Hematopoietic multipotent progenitor cell treated with erythropoietin and hydrocortisone succinate and interleukin-3 and kit ligand, for 4 days (in vitro differentiated cells): ENCODE measurements around the gene GALK1.
A peak's percentile ranks its signal among the peaks of the same experiment; 100 is the strongest.

Experiments
- DNase-seq: peaks from one replicate; pipeline ENCODE4 v3.0.0-alpha.2; 2015

GALK1 gene

GRCh38 chr17:75749545-75750389 lies 15.2 kb downstream of the GALK1 start:
- DNase-seq, result peak; percentile 90

DNA sequence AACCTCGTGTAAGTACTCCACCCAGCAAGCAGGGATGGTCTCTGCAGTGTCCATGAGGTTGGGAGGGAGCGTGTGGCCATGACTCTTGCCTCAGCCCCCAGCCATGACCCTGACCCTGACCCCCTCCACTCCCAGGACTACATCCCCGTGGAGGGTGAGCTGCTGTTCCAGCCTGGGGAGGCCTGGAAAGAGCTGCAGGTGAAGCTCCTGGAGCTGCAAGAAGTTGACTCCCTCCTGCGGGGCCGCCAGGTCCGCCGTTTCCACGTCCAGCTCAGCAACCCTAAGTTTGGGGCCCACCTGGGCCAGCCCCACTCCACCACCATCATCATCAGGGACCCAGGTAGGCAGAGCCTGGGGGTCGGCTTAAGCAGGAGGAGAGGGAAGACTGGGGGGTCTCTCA lies 16.3 kb downstream of the GALK1 start:
- no peak for DNase-seq

DNA sequence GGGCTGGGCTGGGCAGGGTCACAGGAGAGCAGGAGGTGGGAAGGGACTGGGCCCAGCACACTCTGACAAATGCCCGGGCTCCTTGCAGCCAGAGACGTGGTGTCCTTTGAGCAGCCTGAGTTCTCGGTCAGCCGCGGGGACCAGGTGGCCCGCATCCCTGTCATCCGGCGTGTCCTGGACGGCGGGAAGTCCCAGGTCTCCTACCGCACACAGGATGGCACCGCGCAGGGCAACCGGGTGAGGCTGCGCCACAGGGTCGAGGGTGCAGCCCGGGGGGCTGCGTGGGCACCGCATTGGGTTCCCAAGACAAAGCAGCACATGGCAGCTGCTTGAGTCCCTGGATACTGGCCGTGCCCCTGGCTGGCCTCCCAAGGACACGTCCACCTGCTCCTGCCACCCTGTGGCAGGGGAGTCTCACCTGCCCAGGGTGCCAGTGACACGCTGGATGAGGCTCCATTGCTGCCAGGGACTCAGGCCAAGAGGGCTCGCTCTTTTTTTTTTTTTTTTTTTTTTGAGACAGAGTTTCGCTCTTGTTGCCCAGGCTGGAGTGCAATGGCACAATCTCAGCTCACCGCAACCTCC lies 21.3 kb downstream of the GALK1 start:
- no peak for DNase-seq

GRCh38 chr17:75742337-75742736 lies 22.7 kb downstream of the GALK1 start:
- no peak for DNase-seq

DNA sequence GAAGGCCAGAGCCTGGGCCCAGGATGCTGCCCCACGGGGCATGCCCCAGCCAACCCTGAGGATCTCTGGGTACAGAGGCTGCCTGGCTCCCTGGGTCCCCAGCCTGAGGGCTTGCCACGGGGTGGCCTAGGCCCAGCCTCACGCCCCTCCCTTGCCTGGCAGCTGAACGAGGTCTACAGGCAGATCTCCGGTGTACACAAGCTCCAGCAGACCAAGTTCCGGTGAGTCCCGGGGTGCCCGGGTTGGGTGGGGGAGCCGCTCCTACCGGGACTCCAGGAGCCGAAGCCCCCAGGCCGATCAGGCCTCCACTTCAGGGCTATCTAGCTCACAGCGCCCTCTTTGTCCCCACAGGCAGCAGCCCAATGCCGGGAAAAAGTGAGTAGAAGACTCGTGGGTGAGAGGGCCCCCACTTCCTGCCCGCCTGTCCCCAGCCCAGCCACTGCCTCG lies 24.3 kb downstream of the GALK1 start:
- no peak for DNase-seq

GRCh38 chr17:75740215-75740614 lies 24.8 kb downstream of the GALK1 start:
- DNase-seq, result no peak

- DNase-seq, result no peak
These were observed 25.2 kb downstream of the GALK1 start for GRCh38 chr17:75739801-75740200.

GRCh38 chr17:75739174-75739573 lies 25.8 kb downstream of the GALK1 start:
- no peak for DNase-seq

GRCh38 chr17:75738218-75738802 lies 26.7 kb downstream of the GALK1 start:
- peak; percentile 84 for DNase-seq

DNA sequence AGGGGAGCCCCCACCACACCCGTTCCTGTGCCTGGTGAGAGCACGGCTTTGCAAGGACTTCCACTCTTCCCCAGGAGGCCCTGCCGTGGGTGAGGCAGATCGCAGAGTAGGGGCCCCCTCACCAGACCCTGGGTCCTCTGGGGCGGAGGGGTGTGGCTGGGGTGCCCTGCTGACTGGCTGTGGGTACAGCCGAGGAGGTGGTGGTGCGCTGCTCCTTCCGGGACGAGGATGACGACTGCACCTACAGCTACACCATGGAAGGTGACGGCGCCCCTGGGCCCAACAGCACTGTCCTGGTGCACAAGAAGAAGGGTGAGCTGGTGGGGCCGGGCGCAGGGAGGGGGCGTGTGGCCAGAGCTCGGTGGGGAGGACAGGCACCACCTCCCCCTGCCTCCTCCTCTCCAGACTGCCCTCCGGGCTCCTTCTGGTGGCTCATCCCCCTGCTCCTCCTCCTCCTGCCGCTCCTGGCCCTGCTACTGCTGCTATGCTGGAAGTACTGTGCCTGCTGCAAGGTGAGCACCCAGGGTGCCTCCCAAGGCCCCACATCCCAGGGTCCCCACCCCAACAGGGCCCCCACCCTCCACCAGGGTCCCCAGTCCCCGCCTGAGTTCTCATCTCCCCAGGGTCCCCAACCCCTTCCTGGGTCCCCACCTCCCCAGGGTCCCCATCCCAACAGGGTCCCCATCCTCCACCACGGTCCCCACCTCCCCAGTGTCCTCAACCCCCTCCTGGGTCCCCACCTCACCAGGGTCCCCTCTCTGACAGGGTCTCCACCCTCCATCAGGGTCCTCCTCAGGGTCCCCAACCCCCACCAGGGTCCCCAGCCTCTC lies 27.6 kb downstream of the GALK1 start:
- no peak for DNase-seq

- no peak for DNase-seq
These were observed 28.7 kb downstream of the GALK1 start for GRCh38 chr17:75736173-75736835.

- DNase-seq, result no peak
These were observed 30.2 kb downstream of the GALK1 start for GRCh38 chr17:75734674-75735294.

DNA sequence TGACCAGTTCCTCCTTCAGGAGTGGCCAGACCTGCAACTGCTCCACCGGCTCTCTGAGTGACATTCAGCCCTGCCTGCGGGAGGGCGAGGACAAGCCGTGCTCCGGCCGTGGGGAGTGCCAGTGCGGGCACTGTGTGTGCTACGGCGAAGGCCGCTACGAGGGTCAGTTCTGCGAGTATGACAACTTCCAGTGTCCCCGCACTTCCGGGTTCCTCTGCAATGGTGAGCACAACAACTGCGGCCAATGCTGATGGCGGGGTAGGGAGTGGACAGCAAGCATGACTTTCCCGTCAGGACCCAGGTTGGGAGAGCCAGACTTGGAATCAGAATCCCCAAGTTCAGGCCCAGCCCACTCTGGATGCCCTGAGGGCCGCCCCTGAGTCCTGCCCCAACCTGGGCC lies 31.5 kb downstream of the GALK1 start:
- DNase-seq, result no peak

DNA sequence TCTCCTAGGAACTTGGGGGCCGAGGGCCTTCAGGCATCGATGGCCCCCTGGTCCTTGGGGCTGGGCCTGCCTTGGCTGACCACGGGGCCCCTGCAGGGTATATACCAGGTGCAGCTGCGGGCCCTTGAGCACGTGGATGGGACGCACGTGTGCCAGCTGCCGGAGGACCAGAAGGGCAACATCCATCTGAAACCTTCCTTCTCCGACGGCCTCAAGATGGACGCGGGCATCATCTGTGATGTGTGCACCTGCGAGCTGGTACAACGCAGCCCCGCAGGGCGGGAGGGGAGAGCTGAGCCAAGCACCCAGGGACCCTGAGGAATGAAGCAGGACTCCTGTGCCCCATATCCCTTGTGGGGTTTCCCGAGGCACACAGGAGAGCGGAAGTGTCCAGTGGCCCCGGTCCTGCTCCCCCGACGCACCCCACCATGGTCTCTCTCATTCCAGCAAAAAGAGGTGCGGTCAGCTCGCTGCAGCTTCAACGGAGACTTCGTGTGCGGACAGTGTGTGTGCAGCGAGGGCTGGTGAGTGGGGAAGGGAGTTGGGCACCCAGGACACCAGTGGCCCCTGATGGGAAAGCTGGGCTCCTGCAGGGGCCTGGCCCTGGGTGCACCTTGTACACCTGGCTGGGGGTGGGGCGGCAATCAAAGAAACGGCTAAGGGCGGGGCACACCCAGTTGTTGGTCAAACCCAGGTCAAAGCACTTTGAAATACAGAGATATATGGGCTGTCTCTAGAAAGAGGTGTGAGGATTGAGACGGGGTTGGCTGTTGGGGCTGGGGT lies 33.1 kb downstream of the GALK1 start:
- no peak for DNase-seq

DNA sequence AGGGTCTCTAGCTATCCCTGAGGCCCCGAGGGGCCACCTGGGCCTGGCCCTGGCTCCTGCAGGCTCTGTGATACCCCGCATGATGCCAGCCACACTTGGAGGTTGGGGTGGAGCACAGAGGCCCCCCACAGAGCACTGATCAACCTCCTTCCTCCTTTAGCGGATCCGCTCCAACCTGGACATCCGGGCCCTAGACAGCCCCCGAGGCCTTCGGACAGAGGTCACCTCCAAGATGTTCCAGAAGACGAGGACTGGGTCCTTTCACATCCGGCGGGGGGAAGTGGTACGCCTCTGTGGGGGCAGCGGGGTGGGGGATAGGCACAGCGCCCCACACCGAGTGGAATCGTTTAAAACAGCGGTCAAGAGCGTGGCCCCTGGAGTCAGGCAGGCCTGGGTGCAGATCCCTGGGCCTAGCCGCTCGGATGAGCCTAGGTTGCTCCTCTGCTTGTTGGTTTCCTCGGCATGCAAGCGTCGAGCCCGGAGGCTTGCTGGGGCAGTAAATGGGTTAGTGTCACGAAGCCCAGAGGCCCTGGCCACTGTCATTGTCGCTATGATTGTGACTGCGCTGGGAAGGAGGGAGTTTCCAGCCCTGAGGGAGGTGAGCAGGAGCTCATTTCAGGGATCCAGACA lies 33.8 kb downstream of the GALK1 start:
- no peak for DNase-seq

DNA sequence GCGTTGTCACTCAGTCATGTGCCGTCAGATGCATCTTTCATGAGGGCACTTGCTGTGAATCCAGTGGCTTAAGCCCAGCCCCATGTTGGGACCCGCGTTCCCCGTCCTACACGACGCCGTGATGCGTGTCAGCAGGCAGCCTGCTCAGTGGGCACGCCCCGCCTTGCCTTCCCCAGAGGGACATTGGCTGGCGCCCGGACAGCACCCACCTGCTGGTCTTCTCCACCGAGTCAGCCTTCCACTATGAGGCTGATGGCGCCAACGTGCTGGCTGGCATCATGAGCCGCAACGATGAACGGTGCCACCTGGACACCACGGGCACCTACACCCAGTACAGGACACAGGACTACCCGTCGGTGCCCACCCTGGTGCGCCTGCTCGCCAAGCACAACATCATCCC lies 34.9 kb downstream of the GALK1 start:
- no peak for DNase-seq

DNA sequence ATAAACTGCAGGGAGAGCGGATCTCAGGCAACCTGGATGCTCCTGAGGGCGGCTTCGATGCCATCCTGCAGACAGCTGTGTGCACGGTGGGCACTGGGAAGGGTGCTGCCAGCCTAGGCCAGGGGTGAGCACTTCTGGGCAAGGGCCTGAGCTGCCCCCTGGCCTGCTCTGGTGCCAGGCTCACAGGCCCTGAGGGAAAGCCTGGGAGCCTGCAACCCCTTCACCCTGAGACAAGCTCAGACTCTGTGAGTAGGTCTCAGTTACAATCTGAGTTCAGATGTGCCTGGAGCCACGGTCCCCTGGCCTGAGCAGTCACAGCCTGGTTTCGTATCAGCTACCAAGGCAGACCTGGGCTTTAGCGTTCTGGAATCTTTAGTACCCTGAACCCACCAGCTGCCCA lies 35.6 kb downstream of the GALK1 start:
- DNase-seq, result no peak

GRCh38 chr17:75727391-75727790 lies 37.6 kb downstream of the GALK1 start:
- DNase-seq, result no peak

- DNase-seq, result no peak
These were observed 39.5 kb downstream of the GALK1 start for GRCh38 chr17:75725504-75725903.

GRCh38 chr17:75724016-75725003 lies 40.7 kb downstream of the GALK1 start:
- DNase-seq, result no peak
